VCaP (cell line): ENCODE data around the gene RPS10.

Source experiments
- H3K27ac ChIP-seq: fragments of 450-650 bp; 2 replicates; pipeline ENCODE4 v1.5.1; 2017
- CTCF ChIP-seq: fragments of 450-650 bp; conservative IDR thresholded peaks from 2 replicates; pipeline ENCODE4 v1.5.1; 2017; ENCODE audit warnings: mild to moderate bottlenecking, moderate library complexity

The RPS10 gene

DNA sequence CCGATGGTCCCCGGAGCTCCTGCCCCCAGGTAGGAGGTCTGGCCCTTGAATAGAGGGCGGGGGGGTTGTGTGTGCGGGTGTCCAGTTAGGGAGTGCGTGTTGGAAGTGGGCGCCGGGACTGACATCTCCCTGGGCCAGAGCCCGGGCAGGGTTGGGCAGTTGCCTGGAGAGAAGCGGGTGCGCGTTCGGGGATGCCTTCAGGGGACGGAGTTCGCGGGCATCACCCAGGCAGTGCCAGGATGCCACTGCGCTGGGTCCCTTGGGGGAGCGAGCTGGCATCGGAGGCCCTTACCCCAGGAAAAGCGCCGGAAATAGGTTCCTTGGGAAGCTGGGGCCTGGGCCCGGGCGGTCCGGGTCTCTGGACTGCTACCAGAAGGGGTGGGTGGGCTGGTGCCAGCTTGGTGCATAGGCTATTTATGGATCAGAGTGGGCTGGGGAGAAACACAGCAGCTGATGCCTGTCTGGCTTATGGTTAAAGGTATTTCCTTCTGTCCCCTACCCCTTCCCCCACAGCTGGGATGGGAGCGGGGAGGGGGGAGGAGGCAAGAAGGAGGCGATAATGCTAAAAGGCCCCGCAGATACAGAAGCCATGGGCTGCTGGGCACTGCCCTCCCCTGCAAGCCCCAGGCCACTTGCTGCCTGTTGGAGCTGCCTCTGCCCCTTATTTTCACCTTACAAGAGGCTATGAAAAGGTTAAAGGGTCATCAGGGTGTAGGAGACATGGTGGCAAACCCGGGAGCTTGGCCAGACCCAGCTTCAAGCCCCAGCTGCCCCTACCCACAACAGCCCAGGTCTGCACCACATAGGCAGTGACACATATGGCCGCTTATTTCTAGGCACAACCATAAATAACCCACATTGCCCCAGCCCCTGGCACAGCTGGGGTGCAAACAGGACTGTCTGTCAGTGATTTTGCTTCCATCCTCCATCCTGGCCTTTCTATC, 40.6 kb upstream of the RPS10 start:
- H3K27ac ChIP-seq: peak overlapping the region; percentile 82; the same call in 1 of the 2 replicates
- TF ChIP-seq CTCF: no peak

- no peak for TF ChIP-seq CTCF
- peak within 1 kb of the TSS; percentile 82; the same call in 1 of the 2 replicates for H3K27ac ChIP-seq
Measured at GRCh38 chr6:34465531-34466241, 39.8 kb upstream of the RPS10 start, which contains the start of gene PACSIN1. PACSIN1 (plus strand) TSS chr6:34466076; CDS start chr6:34526306, 60,230 bp downstream.

DNA sequence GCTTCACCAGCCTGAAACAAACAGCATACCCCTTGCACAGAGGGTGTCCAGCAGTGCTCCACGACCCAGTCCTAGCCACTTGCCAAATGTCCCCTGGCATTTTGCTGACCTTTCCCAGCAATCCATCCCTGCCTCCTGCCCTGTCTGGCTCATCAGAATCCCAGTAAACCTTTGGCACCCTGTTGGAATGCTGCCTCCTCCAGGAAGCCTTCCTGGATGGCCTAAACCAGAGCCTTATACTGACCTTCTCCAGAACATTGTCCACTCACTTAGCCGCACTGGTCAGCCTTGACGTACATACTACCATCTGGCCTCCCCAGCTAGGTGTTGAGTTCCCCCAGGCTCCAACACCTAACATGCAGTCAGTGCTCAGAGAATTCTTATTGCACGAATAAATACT, 38.0 kb upstream of the RPS10 start:
- peak overlapping the region; percentile 82 for H3K27ac ChIP-seq
- TF ChIP-seq CTCF: no peak

GRCh38 chr6:34463299-34463698, 37.4 kb upstream of the RPS10 start:
- TF ChIP-seq CTCF: no peak
- H3K27ac ChIP-seq: peak overlapping the region; percentile 82

DNA sequence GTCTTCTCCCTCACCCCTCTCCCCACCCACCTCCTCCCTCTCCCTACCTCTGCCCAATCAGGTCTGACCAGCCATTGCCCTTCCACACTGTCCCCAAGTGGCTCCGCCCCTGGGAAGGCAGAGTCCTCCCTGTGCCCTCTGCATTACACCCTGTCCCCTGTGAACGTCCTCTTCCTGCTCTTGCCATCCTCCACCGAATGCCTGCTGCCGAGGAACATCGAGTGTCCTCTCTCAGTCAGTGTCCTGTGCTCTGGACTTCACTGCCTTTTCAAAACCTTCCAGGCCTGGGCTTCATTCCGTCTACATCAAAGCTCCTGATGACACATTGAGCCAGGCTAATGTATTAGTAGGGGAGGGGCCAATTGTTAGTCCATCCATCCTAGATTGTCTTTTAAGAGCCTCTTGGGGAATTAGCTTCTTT, 36.7 kb upstream of the RPS10 start:
- no peak for TF ChIP-seq CTCF
- peak overlapping the region; percentile 82 for H3K27ac ChIP-seq

- peak overlapping the region; percentile 82 for H3K27ac ChIP-seq
- TF ChIP-seq CTCF: no peak
Measured at GRCh38 chr6:34462010-34462409, 36.1 kb upstream of the RPS10 start.
